ENCODE data around the gene MYCN. TPM values are rescaled to one million over a fixed set of nuclear protein-coding genes. Genes with fewer than 3 reads are reported as not detected.

MYCN gene
- total RNA-seq, 1 experiment from 2014 or later, result not detected

DNA sequence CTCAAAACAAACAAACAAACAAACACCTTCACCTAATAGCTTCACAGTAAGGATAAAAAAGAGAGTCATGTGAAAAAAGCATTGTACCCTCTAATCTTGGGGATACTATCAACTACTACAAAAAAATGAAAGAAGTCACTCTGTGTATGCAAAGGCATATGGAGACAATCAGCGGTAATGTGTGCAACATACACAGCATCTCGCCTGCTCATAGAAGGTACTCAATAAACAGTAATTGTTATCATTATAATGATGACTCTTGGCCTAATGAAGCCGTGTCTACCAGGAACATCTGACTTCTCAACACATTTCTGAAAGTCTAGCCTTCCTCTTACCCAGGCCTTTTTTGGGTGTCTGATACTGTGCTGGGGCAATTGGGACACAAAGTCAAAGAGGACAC, 55.3 kb downstream of the MYCN start:
- DNase-seq (ENCODE audit: low spot score), result no peak

All from H4 (cell line).